22Rv1 (cell line): ENCODE results near the gene RNF130.

ENCODE experiments used
- ZFX ChIP-seq: fragments of 450-650 bp; IDR thresholded peaks from 2 replicates; pipeline ENCODE4 v1.6.1; 2017; ENCODE audit warnings: antibody characterized with exemption, borderline replicate concordance
- TF ChIP-seq, protein P1 (sequence below): fragments of 450-650 bp; IDR thresholded peaks from 2 replicates; pipeline ENCODE4 v1.5.1; 2017; ENCODE audit warnings: mild to moderate bottlenecking

DNA sequence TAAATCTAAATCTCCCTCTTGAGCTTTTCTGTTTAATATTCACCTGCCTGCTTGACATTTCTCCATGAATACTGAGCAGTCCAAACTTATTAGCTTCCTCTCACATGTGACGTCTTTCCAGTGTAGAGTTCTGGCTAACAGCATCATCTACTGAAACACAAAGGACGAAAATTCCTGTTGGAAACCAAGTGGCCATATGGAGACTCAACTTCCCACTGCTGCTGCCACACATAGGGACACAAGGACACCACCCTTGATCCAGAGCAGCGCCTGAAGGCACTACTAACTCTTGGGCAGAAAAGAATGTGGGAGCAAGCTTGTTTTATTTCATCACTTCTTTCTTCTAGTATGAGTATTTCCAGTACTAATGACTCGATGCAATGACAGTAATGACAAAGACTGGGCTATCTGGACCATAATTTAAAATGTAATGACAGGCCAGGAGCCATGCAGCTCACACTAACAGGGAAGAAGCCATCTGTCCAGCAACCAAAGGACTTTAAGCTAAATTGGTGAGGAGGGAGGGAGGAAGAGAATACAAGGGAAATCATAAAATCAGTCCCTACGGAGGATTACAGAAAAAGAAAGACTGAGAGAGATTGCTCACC, 19.2 kb downstream of the RNF130 start:
- TF ChIP-seq, protein P1, sequence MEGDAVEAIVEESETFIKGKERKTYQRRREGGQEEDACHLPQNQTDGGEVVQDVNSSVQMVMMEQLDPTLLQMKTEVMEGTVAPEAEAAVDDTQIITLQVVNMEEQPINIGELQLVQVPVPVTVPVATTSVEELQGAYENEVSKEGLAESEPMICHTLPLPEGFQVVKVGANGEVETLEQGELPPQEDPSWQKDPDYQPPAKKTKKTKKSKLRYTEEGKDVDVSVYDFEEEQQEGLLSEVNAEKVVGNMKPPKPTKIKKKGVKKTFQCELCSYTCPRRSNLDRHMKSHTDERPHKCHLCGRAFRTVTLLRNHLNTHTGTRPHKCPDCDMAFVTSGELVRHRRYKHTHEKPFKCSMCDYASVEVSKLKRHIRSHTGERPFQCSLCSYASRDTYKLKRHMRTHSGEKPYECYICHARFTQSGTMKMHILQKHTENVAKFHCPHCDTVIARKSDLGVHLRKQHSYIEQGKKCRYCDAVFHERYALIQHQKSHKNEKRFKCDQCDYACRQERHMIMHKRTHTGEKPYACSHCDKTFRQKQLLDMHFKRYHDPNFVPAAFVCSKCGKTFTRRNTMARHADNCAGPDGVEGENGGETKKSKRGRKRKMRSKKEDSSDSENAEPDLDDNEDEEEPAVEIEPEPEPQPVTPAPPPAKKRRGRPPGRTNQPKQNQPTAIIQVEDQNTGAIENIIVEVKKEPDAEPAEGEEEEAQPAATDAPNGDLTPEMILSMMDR, result no peak
- no peak for TF ChIP-seq ZFX
